ENCODE measurements around the gene HIVEP1.

DNA sequence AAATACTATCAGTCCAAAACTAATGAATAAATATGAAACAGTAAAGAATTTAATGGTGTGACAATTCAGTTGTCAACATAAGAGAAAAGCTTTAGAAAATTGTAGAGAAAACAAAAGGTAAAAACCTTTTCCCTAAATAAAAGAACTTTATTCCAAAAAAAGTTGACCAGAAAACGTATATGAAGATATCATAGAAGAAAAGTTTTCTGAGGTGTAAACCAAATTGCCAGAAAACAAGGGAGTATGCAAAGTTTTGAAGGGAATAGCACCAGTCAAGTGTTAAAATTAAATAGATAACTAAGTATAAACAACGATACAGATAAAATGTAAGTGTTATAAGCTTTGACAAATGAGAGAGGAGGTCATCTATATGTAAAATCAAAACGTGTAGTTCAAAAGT, 104.9 kb downstream of the HIVEP1 start:
- TF ChIP-seq, protein P1, sequence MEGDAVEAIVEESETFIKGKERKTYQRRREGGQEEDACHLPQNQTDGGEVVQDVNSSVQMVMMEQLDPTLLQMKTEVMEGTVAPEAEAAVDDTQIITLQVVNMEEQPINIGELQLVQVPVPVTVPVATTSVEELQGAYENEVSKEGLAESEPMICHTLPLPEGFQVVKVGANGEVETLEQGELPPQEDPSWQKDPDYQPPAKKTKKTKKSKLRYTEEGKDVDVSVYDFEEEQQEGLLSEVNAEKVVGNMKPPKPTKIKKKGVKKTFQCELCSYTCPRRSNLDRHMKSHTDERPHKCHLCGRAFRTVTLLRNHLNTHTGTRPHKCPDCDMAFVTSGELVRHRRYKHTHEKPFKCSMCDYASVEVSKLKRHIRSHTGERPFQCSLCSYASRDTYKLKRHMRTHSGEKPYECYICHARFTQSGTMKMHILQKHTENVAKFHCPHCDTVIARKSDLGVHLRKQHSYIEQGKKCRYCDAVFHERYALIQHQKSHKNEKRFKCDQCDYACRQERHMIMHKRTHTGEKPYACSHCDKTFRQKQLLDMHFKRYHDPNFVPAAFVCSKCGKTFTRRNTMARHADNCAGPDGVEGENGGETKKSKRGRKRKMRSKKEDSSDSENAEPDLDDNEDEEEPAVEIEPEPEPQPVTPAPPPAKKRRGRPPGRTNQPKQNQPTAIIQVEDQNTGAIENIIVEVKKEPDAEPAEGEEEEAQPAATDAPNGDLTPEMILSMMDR (conservative IDR thresholded peaks at IDR 0.05; ENCODE audit: low read depth, low read length): no peak
- TF ChIP-seq EZH2 (IDR thresholded peaks at IDR 0.05; ENCODE audit: low read length, unreplicated experiment): no peak
